OCI-LY7 (cell line): ENCODE measurements around the gene PRPF39. TPM values are rescaled to one million over a fixed set of nuclear protein-coding genes. Genes with fewer than 3 reads are reported as not detected.

Experiments
- BruUV-seq: library from RNA; stranded (reverse); fragments of 400-500 nt; replicated peaks from 2 replicates; lab custom pipeline; 2021; lab: Mats Ljungman, UMichigan
- CTCF ChIA-PET: fragments of 300-600 bp; sonication (Branson Sonifier 250); formaldehyde crosslinking; loops from one replicate; lab custom pipeline; 2022; ENCODE audit warnings: antibody characterized with exemption; ENCODE audit not compliant: unreplicated experiment; lab: Charles Lee
- POLR2A ChIA-PET: fragments of 300-600 bp; sonication (Branson Sonifier 250); formaldehyde crosslinking; loops from one replicate; lab custom pipeline; 2022; ENCODE audit warnings: antibody characterized with exemption; lab: Charles Lee
- DNase-seq: peaks from one replicate; pipeline ENCODE4 v3.0.0-alpha.2; 2015; ENCODE audit warnings: low spot score
- H2AFZ ChIP-seq: fragments of 200-600 bp; sonication (generic), shearing (Covaris generic); 2 replicates; pipeline ENCODE4 v1.6.1; 2014; ENCODE audit warnings: mild to moderate bottlenecking, antibody characterized with exemption, low read length, moderate library complexity
- H3K27ac ChIP-seq: fragments of 200-600 bp; sonication (generic); 2 replicates; pipeline ENCODE4 v1.5.1; 2014; ENCODE audit warnings: mixed run types, low read depth, mild to moderate bottlenecking, moderate library complexity, low read length, inconsistent platforms; ENCODE audit not compliant: poor library complexity, severe bottlenecking
- H3K36me3 ChIP-seq: fragments of 200-600 bp; sonication (generic); 2 replicates; pipeline ENCODE4 v1.6.1; 2014; ENCODE audit warnings: mild to moderate bottlenecking, antibody characterized with exemption, low read length, moderate library complexity, mixed read lengths; ENCODE audit not compliant: insufficient read depth
- H3K4me1 ChIP-seq: fragments of 200-600 bp; sonication (generic); 2 replicates; pipeline ENCODE4 v1.5.1; 2014; ENCODE audit warnings: mild to moderate bottlenecking, low read length; ENCODE audit not compliant: insufficient read depth, poor library complexity, severe bottlenecking
- H3K4me2 ChIP-seq: fragments of 200-600 bp; sonication (generic); 2 replicates; pipeline ENCODE4 v1.6.1; 2014; ENCODE audit warnings: mild to moderate bottlenecking, low read length
- H3K4me3 ChIP-seq: fragments of 200-600 bp; sonication (generic); 2 replicates; pipeline ENCODE4 v1.5.1; 2014; ENCODE audit warnings: mild to moderate bottlenecking, low read depth, low read length; ENCODE audit not compliant: poor library complexity, severe bottlenecking
- H3K79me2 ChIP-seq: fragments of 200-600 bp; sonication (generic); 2 replicates; pipeline ENCODE4 v1.6.1; 2016; ENCODE audit warnings: low read depth, mild to moderate bottlenecking, low read length, moderate library complexity, mixed read lengths; ENCODE audit not compliant: insufficient read depth
- H3K9me2 ChIP-seq: fragments of 200-600 bp; sonication (generic); 2 replicates; pipeline ENCODE4 v1.6.1; 2016; ENCODE audit warnings: mild to moderate bottlenecking, low read length, mixed read lengths; ENCODE audit not compliant: insufficient read depth
- H3K9me3 ChIP-seq: fragments of 200-600 bp; sonication (generic); 2 replicates; pipeline ENCODE4 v1.6.1; 2014; ENCODE audit warnings: mild to moderate bottlenecking, mixed run types, low read length, mixed read lengths
- H4K20me1 ChIP-seq: fragments of 200-600 bp; sonication (generic); 2 replicates; pipeline ENCODE4 v1.6.1; 2014; ENCODE audit warnings: mild to moderate bottlenecking, antibody characterized with exemption, low read length, moderate library complexity, mixed read lengths; ENCODE audit not compliant: insufficient read depth
- EZH2phosphoT487 ChIP-seq: fragments of 200-600 bp; sonication (generic); IDR thresholded peaks from 2 replicates; pipeline ENCODE4 v1.6.1; 2018; ENCODE audit warnings: low read depth, borderline replicate concordance, mild to moderate bottlenecking, mixed run types, antibody characterized with exemption, low read length, moderate library complexity, mixed read lengths
- intact Hi-C: fragments of 100-400 bp; cut with micrococcal nuclease; formaldehyde crosslinking; loops from one replicate; pipeline ENCODE4 v1.10.0; 2022; ENCODE audit not compliant: unreplicated experiment
- total RNA-seq, 2 experiments: library from RNA; depleted of rRNA in 1 of 2; stranded (reverse); fragments of >200 nt in 1 of 2; shearing (Covaris generic) in 1 of 2; gene quantifications; 2 replicates each; pipeline ENCODE4 v1.2.3, GENCODE V29; 2014 to 2022
- TF ChIP-seq, protein P1 (sequence below): fragments of 200-600 bp; sonication (generic); conservative IDR thresholded peaks from 2 replicates; pipeline ENCODE4 v1.5.1; 2014; ENCODE audit warnings: mild to moderate bottlenecking, antibody characterized with exemption, low read length, moderate library complexity, mixed read lengths

The PRPF39 gene
- total RNA-seq, 2 experiments from 2014 or later, result 39.5 to 47.8 TPM

DNA sequence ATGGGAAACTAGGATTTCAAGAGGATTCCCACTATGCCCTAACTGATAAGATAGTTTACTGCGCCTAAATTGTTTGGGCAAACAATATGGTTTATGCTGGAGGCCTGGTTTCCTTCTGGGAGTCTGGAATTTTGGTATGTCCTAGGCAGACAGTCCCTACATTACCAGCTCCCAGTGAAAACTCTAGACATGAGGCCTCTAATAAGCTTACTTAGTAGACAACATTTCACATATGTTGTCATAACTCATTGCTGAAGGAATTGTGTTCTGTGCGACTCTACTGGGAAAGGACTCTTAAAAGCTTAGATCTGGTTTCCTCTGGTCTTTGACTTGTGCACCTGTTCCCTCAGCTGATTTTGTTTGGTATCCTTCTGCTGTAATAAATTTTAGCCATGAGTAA is 18.0 kb upstream of the PRPF39 start:
- Histone ChIP-seq H3K4me1 (no peaks in the 10 kb centered on the region), H2AFZ (no peak overlapping the region), H3K9me2 (peaks cover 5% of the 10 kb centered on the region; the same call in 1 of the 2 replicates), H3K9me3 (no peaks in the 10 kb centered on the region), H4K20me1 (no peaks in the 10 kb centered on the region), H3K4me2 (no peak overlapping the region), H3K36me3 (peaks cover 34% of the 10 kb centered on the region), H3K79me2 (no peaks in the 10 kb centered on the region), H3K4me3 (no peak overlapping the region), H3K27ac (no peak overlapping the region)
- TF ChIP-seq, protein P1, sequence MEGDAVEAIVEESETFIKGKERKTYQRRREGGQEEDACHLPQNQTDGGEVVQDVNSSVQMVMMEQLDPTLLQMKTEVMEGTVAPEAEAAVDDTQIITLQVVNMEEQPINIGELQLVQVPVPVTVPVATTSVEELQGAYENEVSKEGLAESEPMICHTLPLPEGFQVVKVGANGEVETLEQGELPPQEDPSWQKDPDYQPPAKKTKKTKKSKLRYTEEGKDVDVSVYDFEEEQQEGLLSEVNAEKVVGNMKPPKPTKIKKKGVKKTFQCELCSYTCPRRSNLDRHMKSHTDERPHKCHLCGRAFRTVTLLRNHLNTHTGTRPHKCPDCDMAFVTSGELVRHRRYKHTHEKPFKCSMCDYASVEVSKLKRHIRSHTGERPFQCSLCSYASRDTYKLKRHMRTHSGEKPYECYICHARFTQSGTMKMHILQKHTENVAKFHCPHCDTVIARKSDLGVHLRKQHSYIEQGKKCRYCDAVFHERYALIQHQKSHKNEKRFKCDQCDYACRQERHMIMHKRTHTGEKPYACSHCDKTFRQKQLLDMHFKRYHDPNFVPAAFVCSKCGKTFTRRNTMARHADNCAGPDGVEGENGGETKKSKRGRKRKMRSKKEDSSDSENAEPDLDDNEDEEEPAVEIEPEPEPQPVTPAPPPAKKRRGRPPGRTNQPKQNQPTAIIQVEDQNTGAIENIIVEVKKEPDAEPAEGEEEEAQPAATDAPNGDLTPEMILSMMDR, result no peak
- TF ChIP-seq EZH2phosphoT487, result no peak
- intact Hi-C loops, result no loop called here
- CTCF ChIA-PET, result no interaction called here
- no TSS peak for BruUV-seq
- POLR2A ChIA-PET, result interaction anchor here (0.5 to 1.0 kb wide), 2 partner anchors 23 to 133 kb away, joined by 3 read pairs; no protein-coding TSS in a partner anchor
- DNase-seq, result no peak

DNA sequence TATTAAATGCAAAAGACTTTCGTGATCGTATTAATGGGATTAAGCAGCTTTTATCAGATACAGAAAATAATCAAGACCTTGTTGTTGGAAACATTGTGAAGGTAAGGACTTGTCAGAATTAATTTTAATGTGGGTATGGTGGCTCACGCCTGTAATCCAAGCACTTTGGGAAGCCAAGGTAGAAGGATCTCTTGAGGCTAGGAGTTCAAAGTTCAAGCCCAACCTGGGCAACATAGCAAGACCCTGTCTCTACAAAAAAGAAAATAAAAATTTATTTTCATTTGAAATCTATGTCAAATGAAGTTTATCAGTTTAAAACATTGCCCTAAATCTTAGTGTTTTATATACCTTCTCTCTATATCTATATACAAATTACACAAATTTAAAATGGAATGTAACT is 17.2 kb upstream of the PRPF39 start:
- CTCF ChIA-PET, result no interaction called here

DNA sequence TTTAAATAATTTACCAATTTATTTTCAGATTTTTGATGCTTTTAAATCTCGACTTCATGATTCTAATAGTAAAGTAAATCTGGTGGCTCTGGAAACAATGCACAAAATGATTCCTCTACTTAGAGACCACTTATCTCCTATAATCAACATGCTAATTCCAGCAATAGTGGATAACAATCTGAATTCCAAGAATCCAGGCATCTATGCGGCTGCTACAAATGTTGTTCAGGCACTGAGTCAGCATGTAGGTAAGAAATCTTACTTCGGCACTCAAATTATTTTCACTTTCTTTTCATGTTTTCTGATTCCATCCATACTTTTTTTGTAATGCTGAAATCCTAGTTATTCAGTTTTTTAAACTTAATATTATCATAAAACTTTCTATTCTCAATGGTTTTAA is 15.5 kb upstream of the PRPF39 start:
- Histone ChIP-seq H3K9me2 (no peaks in the 10 kb centered on the region), H4K20me1 (no peaks in the 10 kb centered on the region), H2AFZ (no peak overlapping the region), H3K79me2 (no peaks in the 10 kb centered on the region), H3K36me3 (peaks cover 37% of the 10 kb centered on the region), H3K27ac (no peak overlapping the region), H3K4me1 (no peaks in the 10 kb centered on the region), H3K9me3 (no peaks in the 10 kb centered on the region), H3K4me3 (no peak overlapping the region), H3K4me2 (no peak overlapping the region)
- POLR2A ChIA-PET, result interaction anchor here (0.6 to 1.4 kb wide), 2 partner anchors 171 to 279 kb away, joined by 3 to 5 read pairs; a partner anchor contains a TSS
- no TSS peak for BruUV-seq
- no peak for DNase-seq
- TF ChIP-seq, protein P1, result no peak
- no peak for TF ChIP-seq EZH2phosphoT487
- intact Hi-C loops, result no loop called here
- CTCF ChIA-PET, result no interaction called here

More for the DNA sequence above, 17.2 kb upstream of the PRPF39 start:
- no peaks in the 10 kb centered on the region for H3K79me2 ChIP-seq
- H3K9me2 ChIP-seq, result no peaks in the 10 kb centered on the region
- H3K4me3 ChIP-seq, result no peak overlapping the region
- TF ChIP-seq EZH2phosphoT487, result no peak
- TF ChIP-seq, protein P1, result no peak
- no peak overlapping the region for H3K4me2 ChIP-seq
- no peaks in the 10 kb centered on the region for H3K4me1 ChIP-seq
- peaks cover 30% of the 10 kb centered on the region for H3K36me3 ChIP-seq
- BruUV-seq, result no TSS peak
- POLR2A ChIA-PET, result interaction anchor here (0.7 to 1.4 kb wide), 3 partner anchors 12 to 169 kb away, joined by 3 to 4 read pairs (median 3); partner anchors contain the start of gene PRPF39
- no peaks in the 10 kb centered on the region for H4K20me1 ChIP-seq
- intact Hi-C loops, result no loop called here
- H3K9me3 ChIP-seq, result no peaks in the 10 kb centered on the region
- DNase-seq, result no peak
- no peak overlapping the region for H2AFZ ChIP-seq
- no peak overlapping the region for H3K27ac ChIP-seq
